ENCODE data around the gene TFRC. TPM values are rescaled to one million over a fixed set of nuclear protein-coding genes. Genes with fewer than 3 reads are reported as not detected.
"Not testable (repeated sequence)": the region's sequence is repeated elsewhere in the genome, so short reads cannot be mapped to it uniquely, and the experiment has no call there.

The TFRC gene
- total RNA-seq, 5 donors from 2014 or later (not counting 1 experiment from before 2014, with no cell fraction given): 71.3 to 162 (median 73.0) TPM

DNA sequence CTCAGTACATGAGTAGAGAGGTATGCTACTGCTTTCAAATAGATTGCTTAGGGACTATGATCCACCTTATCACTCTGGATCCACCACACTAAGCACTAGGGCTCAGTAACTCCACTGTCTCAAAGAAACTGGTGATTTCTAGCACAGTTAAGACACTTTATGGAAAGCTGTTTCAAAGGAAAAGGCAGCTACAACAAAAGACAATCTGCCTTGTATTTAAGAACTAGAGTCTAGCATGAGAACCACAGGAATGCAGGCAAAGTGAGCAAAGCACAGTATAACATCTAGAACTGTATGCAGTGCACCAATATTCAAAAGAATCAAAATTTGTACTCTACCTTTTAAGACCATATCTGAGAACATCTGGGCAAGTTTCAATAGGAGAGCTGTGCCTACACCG, 17.9 kb downstream of the TFRC start:
- Mint-ChIP-seq H3K4me1 (no peaks in the 10 kb centered on the region), H3K36me3 (peaks cover 65% of the 10 kb centered on the region), H3K27ac (peak overlapping the region; percentile 21 to 31), H3K9me3 (no peaks in the 10 kb centered on the region), H3K27me3 (no peaks in the 10 kb centered on the region), H3K4me3 (no peak overlapping the region)
- Histone ChIP-seq H3K9me3 (no peaks in the 10 kb centered on the region), H3K36me3 (ENCODE audit: control insufficient read depth in 2 of 2, extremely low read depth in 1 of 2, insufficient read depth in 1 of 2, low read length in 1 of 2) (peaks cover 26 to 92% of the 10 kb centered on the region in 2 donors), H3K4me3 (ENCODE audit: control insufficient read depth in 1 of 2, extremely low read depth in 1 of 2, low read length in 1 of 2) (no peak overlapping the region), H3K4me1 (ENCODE audit: control insufficient read depth in 1 of 2, extremely low read depth in 1 of 2, insufficient read depth in 2 of 2, low read length in 2 of 2) (no peaks in the 10 kb centered on the region), H3K27ac (ENCODE audit: low read length) (no peak overlapping the region), H3K27me3 (replicated peaks in 1 of 2; ENCODE audit: control insufficient read depth in 2 of 2, extremely low read depth in 1 of 2, insufficient read depth in 2 of 2, low read length in 1 of 2) (no peaks in the 10 kb centered on the region)
- DNase-seq (no peak), ATAC-seq (replicated peaks in 1 of 4) (no peak)
- ChIA-PET POLR2A (interaction anchor here in 1 of 2 donors (0.5 to 0.6 kb wide), 2 partner anchors 136 to 419 kb away, joined by 8 to 9 read pairs; no protein-coding TSS in a partner anchor), CTCF (interaction anchor here in 1 of 2 donors (0.6 to 1.3 kb wide), 2 partner anchors 9 to 170 kb away, joined by 3 to 7 read pairs; no protein-coding TSS in a partner anchor)
- no CpG with 5 or more reads among the region's 1 CpG for WGBS (ENCODE audit: insufficient coverage)

GRCh38 chr3:196063456-196063855, 18.4 kb downstream of the TFRC start:
- H3K9me3 Mint-ChIP-seq: no peaks in the 10 kb centered on the region
- H3K36me3 ChIP-seq (ENCODE audit: control insufficient read depth in 2 of 2, extremely low read depth in 1 of 2, insufficient read depth in 1 of 2, low read length in 1 of 2): peaks cover 24 to 93% of the 10 kb centered on the region in 2 donors
- POLR2A ChIA-PET: no interaction called here
- ATAC-seq (replicated peaks in 1 of 4) (no peak), DNase-seq (no peak)
- no peak overlapping the region for H3K4me3 Mint-ChIP-seq
- WGBS (ENCODE audit: insufficient coverage): 74% methylated on average over 5 of the region's 6 CpGs
- no peaks in the 10 kb centered on the region for H3K4me1 ChIP-seq (ENCODE audit: control insufficient read depth in 1 of 2, extremely low read depth in 1 of 2, insufficient read depth in 2 of 2, low read length in 2 of 2)
- no peaks in the 10 kb centered on the region for H3K27me3 ChIP-seq (replicated peaks in 1 of 2; ENCODE audit: control insufficient read depth in 2 of 2, extremely low read depth in 1 of 2, insufficient read depth in 2 of 2, low read length in 1 of 2)
- H3K27ac ChIP-seq (ENCODE audit: low read length): no peak overlapping the region
- H3K4me1 Mint-ChIP-seq: no peaks in the 10 kb centered on the region
- peaks cover 65% of the 10 kb centered on the region for H3K36me3 Mint-ChIP-seq
- H3K4me3 ChIP-seq (ENCODE audit: control insufficient read depth in 1 of 2, extremely low read depth in 1 of 2, low read length in 1 of 2): no peak overlapping the region
- peak overlapping the region in 1 of 2 donors; percentile 36 for H3K27ac Mint-ChIP-seq
- H3K27me3 Mint-ChIP-seq: no peaks in the 10 kb centered on the region
- no peaks in the 10 kb centered on the region for H3K9me3 ChIP-seq
- CTCF ChIA-PET: interaction anchor here in 1 of 2 donors (0.6 to 1.3 kb wide), 2 partner anchors 10 to 436 kb away, joined by 3 to 7 read pairs; no protein-coding TSS in a partner anchor

DNA sequence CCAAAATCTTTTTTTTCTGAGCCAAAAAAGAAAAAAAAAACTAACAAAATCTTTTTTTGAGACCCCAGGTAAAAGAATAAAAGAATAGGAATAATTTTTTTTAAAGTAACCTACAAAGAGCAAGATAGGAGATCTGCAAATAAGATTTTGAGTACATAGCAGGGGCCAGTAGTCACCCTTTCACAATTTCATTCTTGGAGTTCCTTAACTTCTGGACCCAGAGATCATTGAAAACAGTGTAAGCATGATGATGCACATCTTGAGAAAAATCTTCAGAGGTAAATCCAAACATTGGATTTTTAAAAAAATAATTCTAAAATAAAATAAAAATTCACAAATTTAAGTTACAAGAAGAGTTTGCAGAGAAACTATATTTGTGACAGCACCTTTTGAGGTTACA, 18.8 kb downstream of the TFRC start:
- peaks cover 68% of the 10 kb centered on the region for H3K36me3 Mint-ChIP-seq
- no peaks in the 10 kb centered on the region for H3K4me1 Mint-ChIP-seq
- H3K36me3 ChIP-seq (ENCODE audit: control insufficient read depth in 2 of 2, extremely low read depth in 1 of 2, insufficient read depth in 1 of 2, low read length in 1 of 2): peaks cover 20 to 93% of the 10 kb centered on the region in 2 donors
- no peaks in the 10 kb centered on the region for H3K27me3 ChIP-seq (replicated peaks in 1 of 2; ENCODE audit: control insufficient read depth in 2 of 2, extremely low read depth in 1 of 2, insufficient read depth in 2 of 2, low read length in 1 of 2)
- H3K27ac Mint-ChIP-seq: no peak overlapping the region
- no peak overlapping the region for H3K4me3 ChIP-seq (ENCODE audit: control insufficient read depth in 1 of 2, extremely low read depth in 1 of 2, low read length in 1 of 2)
- H3K27ac ChIP-seq (ENCODE audit: low read length): no peak overlapping the region
- H3K4me1 ChIP-seq (ENCODE audit: control insufficient read depth in 1 of 2, extremely low read depth in 1 of 2, insufficient read depth in 2 of 2, low read length in 2 of 2): no peaks in the 10 kb centered on the region
- H3K4me3 Mint-ChIP-seq: no peak overlapping the region
- H3K9me3 Mint-ChIP-seq: no peaks in the 10 kb centered on the region
- ATAC-seq (replicated peaks in 1 of 4) (no peak), DNase-seq (no peak)
- H3K9me3 ChIP-seq: no peaks in the 10 kb centered on the region
- H3K27me3 Mint-ChIP-seq: no peaks in the 10 kb centered on the region
- ChIA-PET CTCF (interaction anchor here in 1 of 2 donors (0.6 kb wide), 1 partner anchor 436 kb away, joined by 3 read pairs; no protein-coding TSS in a partner anchor), POLR2A (interaction anchor here in 1 of 2 donors (1.0 kb wide), 1 partner anchor 25 kb away, joined by 3 read pairs; no protein-coding TSS in a partner anchor)

DNA sequence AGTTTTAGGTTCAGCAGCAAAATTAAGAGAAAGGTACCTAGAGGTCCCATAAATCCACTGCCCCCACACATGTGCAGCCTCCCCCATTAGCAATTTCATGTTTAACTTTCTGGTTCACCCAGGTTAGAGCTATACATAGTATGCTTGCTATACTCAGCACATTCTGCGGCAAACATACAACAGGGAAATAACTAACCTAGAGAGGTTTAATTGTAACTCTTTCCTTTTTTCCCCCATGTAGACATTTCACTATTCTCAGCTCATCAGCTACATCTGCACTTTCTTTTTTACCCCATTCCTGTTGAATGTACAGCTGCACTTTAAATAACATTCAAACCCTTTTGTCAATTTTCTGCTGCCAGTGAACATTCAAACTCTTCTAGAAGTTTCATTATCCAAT, 21.1 kb downstream of the TFRC start:
- no peaks in the 10 kb centered on the region for H3K27me3 Mint-ChIP-seq
- POLR2A ChIA-PET: no interaction called here
- ATAC-seq (replicated peaks in 1 of 4) (no peak), DNase-seq (no peak)
- Histone ChIP-seq H3K27ac (ENCODE audit: low read length) (no peak overlapping the region), H3K27me3 (replicated peaks in 1 of 2; ENCODE audit: control insufficient read depth in 2 of 2, extremely low read depth in 1 of 2, insufficient read depth in 2 of 2, low read length in 1 of 2) (no peaks in the 10 kb centered on the region), H3K9me3 (no peaks in the 10 kb centered on the region), H3K4me1 (ENCODE audit: control insufficient read depth in 1 of 2, extremely low read depth in 1 of 2, insufficient read depth in 2 of 2, low read length in 2 of 2) (no peaks in the 10 kb centered on the region), H3K36me3 (ENCODE audit: control insufficient read depth in 2 of 2, extremely low read depth in 1 of 2, insufficient read depth in 1 of 2, low read length in 1 of 2) (peaks cover 16 to 91% of the 10 kb centered on the region in 2 donors), H3K4me3 (ENCODE audit: control insufficient read depth in 1 of 2, extremely low read depth in 1 of 2, low read length in 1 of 2) (no peak overlapping the region)
- no peak overlapping the region for H3K4me3 Mint-ChIP-seq
- no peaks in the 10 kb centered on the region for H3K9me3 Mint-ChIP-seq
- H3K4me1 Mint-ChIP-seq: no peaks in the 10 kb centered on the region
- WGBS (ENCODE audit: insufficient coverage): no CpG with 5 or more reads among the region's 1 CpG
- H3K27ac Mint-ChIP-seq: no peak overlapping the region
- H3K36me3 Mint-ChIP-seq: peaks cover 59% of the 10 kb centered on the region
- CTCF ChIA-PET: interaction anchor here in 1 of 2 donors (0.8 kb wide), 1 partner anchor 9 kb away, joined by 4 read pairs; no protein-coding TSS in a partner anchor

DNA sequence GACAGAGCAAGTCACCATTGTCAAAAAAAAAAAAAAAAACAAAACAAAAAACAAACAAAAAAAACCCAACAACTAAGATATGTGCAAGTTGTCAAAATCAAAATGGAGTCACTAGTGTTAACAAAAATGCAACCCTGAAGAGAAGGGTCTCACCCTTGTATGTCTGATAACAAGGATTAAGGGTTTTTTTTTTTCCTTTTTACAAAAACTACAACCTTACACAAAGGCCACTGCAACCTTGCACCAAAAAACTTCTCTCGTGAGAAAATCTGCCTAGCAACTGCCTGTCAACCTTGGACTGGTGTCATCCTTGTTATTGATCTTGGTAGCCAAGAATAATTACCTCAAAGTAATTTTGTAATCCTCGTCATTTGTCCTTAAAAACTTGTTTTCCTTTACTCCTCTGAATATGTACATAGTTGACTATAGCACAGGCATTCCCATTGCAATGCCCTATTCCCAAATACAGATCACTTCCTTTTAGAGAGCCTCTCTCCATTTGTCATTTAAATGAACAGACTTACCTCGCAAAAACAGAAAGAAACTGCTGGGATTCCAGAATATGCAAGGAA, 24.0 kb downstream of the TFRC start:
- no peaks in the 10 kb centered on the region for H3K27me3 Mint-ChIP-seq
- H3K9me3 Mint-ChIP-seq: no peaks in the 10 kb centered on the region
- CTCF ChIA-PET: no interaction called here
- H3K27me3 ChIP-seq (replicated peaks in 1 of 2; ENCODE audit: control insufficient read depth in 2 of 2, extremely low read depth in 1 of 2, insufficient read depth in 2 of 2, low read length in 1 of 2): no peaks in the 10 kb centered on the region
- DNase-seq: no peak
- WGBS (ENCODE audit: insufficient coverage): no CpG with 5 or more reads among the region's 3 CpGs
- H3K9me3 ChIP-seq: no peaks in the 10 kb centered on the region
- no peaks in the 10 kb centered on the region for H3K4me1 ChIP-seq (ENCODE audit: control insufficient read depth in 1 of 2, extremely low read depth in 1 of 2, insufficient read depth in 2 of 2, low read length in 2 of 2)
- no peaks in the 10 kb centered on the region for H3K4me1 Mint-ChIP-seq
- peak overlapping the region; percentile 34 to 36 for H3K27ac Mint-ChIP-seq
- ATAC-seq (replicated peaks in 1 of 4): no peak
- no peak overlapping the region for H3K4me3 Mint-ChIP-seq
- H3K4me3 ChIP-seq (ENCODE audit: control insufficient read depth in 1 of 2, extremely low read depth in 1 of 2, low read length in 1 of 2): no peak overlapping the region
- no peak overlapping the region for H3K27ac ChIP-seq (ENCODE audit: low read length)
- peaks cover 56% of the 10 kb centered on the region for H3K36me3 Mint-ChIP-seq
- POLR2A ChIA-PET: interaction anchor here in 1 of 2 donors (0.6 kb wide), 1 partner anchor 15 kb away, joined by 4 read pairs; no protein-coding TSS in a partner anchor
- H3K36me3 ChIP-seq (ENCODE audit: control insufficient read depth in 2 of 2, extremely low read depth in 1 of 2, insufficient read depth in 1 of 2, low read length in 1 of 2): peaks cover 0 to 92% of the 10 kb centered on the region in 2 donors

DNA sequence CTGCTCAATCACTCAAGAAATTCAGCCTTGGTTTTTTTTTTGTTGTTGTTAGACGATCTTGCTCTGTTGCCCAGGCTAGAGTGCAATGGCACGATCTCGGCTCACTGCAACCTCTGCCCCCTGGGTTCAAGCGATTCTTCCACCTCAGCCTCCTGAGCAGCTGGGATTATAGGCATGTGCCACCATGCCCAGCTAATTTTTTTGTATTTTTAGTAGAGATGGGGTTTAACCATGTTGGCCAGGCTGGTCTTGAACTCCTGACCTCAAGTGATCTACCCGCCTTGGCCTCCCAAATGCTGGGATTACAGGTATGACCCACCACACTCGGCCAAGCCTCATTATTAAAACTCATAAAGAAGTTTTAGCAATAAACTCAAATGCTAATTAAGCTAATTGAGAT, 25.5 kb downstream of the TFRC start:
- H3K27me3 Mint-ChIP-seq; H3K27ac ChIP-seq (ENCODE audit: low read length); H3K4me3 ChIP-seq (ENCODE audit: control insufficient read depth in 1 of 2, extremely low read depth in 1 of 2, low read length in 1 of 2); H3K4me1 Mint-ChIP-seq; H3K9me3 ChIP-seq; ATAC-seq (replicated peaks in 1 of 4); H3K27me3 ChIP-seq (replicated peaks in 1 of 2; ENCODE audit: control insufficient read depth in 2 of 2, extremely low read depth in 1 of 2, insufficient read depth in 2 of 2, low read length in 1 of 2); DNase-seq; CTCF ChIA-PET; H3K9me3 Mint-ChIP-seq; H3K4me1 ChIP-seq (ENCODE audit: control insufficient read depth in 1 of 2, extremely low read depth in 1 of 2, insufficient read depth in 2 of 2, low read length in 2 of 2); H3K27ac Mint-ChIP-seq; H3K4me3 Mint-ChIP-seq: not testable (repeated sequence)
- H3K36me3 ChIP-seq (ENCODE audit: control insufficient read depth in 2 of 2, extremely low read depth in 1 of 2, insufficient read depth in 1 of 2, low read length in 1 of 2): peaks cover 9 to 91% of the 10 kb centered on the region in 2 donors
- peaks cover 60% of the 10 kb centered on the region for H3K36me3 Mint-ChIP-seq
- 67% methylated on average over 1 of the region's 6 CpGs for WGBS (ENCODE audit: insufficient coverage)
- POLR2A ChIA-PET: interaction anchor here in 1 of 2 donors (1.0 kb wide), 1 partner anchor 9 kb away, joined by 4 read pairs; no protein-coding TSS in a partner anchor
